Lower leg skin (tissue), 3 donors: ENCODE data around the gene DNAI1.

Experiments used
- POLR2A ChIP-seq, 2 donors: fragments of 450-650 bp; IDR thresholded peaks; one replicate each; pipeline ENCODE4 v1.6.1; 2016 to 2017; ENCODE audit warnings: antibody characterized with exemption in 2 of 2, mild to moderate bottlenecking in 1 of 2, moderate library complexity in 1 of 2
- TF ChIP-seq, protein P1 (sequence below), 3 donors: fragments of 450-650 bp; IDR thresholded peaks; one replicate each; pipeline ENCODE4 v1.5.1; 2016; ENCODE audit warnings: antibody characterized with exemption in 3 of 3, mild to moderate bottlenecking in 3 of 3, moderate library complexity in 2 of 3

DNA sequence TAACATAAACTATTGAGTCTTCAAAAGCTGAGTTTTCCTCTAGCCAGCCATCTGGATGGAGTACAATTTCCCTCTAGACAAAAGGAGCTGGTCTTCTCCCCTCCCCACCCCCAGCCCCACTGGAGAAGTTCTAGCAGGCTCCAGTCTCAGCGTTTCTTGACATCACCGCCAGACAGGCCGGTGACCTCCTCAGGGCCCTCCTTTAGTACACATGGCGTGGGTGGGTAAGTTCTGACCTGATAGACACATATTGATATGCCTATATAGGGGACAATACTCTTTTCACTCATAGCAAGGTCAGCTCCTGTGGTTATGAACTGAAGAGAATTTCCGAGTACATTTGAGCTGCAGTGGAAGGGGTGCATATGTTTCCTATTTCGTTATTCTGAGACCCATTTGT lies 27.2 kb downstream of the DNAI1 start:
- TF ChIP-seq, protein P1, sequence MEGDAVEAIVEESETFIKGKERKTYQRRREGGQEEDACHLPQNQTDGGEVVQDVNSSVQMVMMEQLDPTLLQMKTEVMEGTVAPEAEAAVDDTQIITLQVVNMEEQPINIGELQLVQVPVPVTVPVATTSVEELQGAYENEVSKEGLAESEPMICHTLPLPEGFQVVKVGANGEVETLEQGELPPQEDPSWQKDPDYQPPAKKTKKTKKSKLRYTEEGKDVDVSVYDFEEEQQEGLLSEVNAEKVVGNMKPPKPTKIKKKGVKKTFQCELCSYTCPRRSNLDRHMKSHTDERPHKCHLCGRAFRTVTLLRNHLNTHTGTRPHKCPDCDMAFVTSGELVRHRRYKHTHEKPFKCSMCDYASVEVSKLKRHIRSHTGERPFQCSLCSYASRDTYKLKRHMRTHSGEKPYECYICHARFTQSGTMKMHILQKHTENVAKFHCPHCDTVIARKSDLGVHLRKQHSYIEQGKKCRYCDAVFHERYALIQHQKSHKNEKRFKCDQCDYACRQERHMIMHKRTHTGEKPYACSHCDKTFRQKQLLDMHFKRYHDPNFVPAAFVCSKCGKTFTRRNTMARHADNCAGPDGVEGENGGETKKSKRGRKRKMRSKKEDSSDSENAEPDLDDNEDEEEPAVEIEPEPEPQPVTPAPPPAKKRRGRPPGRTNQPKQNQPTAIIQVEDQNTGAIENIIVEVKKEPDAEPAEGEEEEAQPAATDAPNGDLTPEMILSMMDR (IDR thresholded peaks at IDR 0.05), result no peak
- no peak for TF ChIP-seq POLR2A (IDR thresholded peaks at IDR 0.05)
